ENCODE data around the gene ABTB2. TPM values are rescaled to one million over a fixed set of nuclear protein-coding genes. Genes with fewer than 3 reads are reported as not detected.

Gene ABTB2
- total RNA-seq, 2 experiments from 2014 or later = 0.06 to 0.09 TPM

- no peaks in the 10 kb centered on the region for H3K36me3 ChIP-seq (ENCODE audit: insufficient read depth, low read length)
- intact Hi-C loops (cut with micrococcal nuclease; ENCODE audit: unreplicated experiment) = no loop called here
- BruUV-seq (replicated peaks) = no TSS peak
- POLR2A ChIA-PET = interaction anchor here (1.9 kb wide), 1 partner anchor 9 kb away, joined by 4 read pairs; no protein-coding TSS in a partner anchor
- no peaks in the 10 kb centered on the region for H3K9me2 ChIP-seq (ENCODE audit: insufficient read depth, low read length)
- no peaks in the 10 kb centered on the region for H3K4me1 ChIP-seq (ENCODE audit: insufficient read depth, low read length, poor library complexity, severe bottlenecking)
- TF ChIP-seq CTCF (conservative IDR thresholded peaks at IDR 0.05; ENCODE audit: low read length) (no peak), EZH2phosphoT487 (IDR thresholded peaks at IDR 0.05; ENCODE audit: borderline replicate concordance, low read depth, low read length) (no peak)
- DNase-seq (ENCODE audit: low spot score) = no peak
- H2AFZ ChIP-seq (ENCODE audit: low read length) = no peak overlapping the region
- CTCF ChIA-PET (ENCODE audit: unreplicated experiment) = no interaction called here
- no peaks in the 10 kb centered on the region for H3K9me3 ChIP-seq (ENCODE audit: low read length)
- H3K79me2 ChIP-seq (ENCODE audit: insufficient read depth, low read depth, low read length) = no peaks in the 10 kb centered on the region
- H3K27ac ChIP-seq (ENCODE audit: low read depth, low read length, poor library complexity, severe bottlenecking) = no peak overlapping the region
- no peak overlapping the region for H3K4me2 ChIP-seq (ENCODE audit: low read length)
- H4K20me1 ChIP-seq (ENCODE audit: insufficient read depth, low read length) = no peaks in the 10 kb centered on the region
- H3K4me3 ChIP-seq (ENCODE audit: low read depth, low read length, poor library complexity, severe bottlenecking) = no peak overlapping the region
Measured at GRCh38 chr11:34302046-34302921, 55.5 kb downstream of the ABTB2 start.

- no peak for DNase-seq (ENCODE audit: low spot score)
- CTCF ChIA-PET (ENCODE audit: unreplicated experiment) = no interaction called here
Measured at GRCh38 chr11:34300926-34301295, 56.9 kb downstream of the ABTB2 start.

More at GRCh38 chr11:34300926-34301295, 56.9 kb downstream of the ABTB2 start:
- Histone ChIP-seq H4K20me1 (ENCODE audit: insufficient read depth, low read length) (no peaks in the 10 kb centered on the region), H3K4me1 (ENCODE audit: insufficient read depth, low read length, poor library complexity, severe bottlenecking) (no peaks in the 10 kb centered on the region), H3K4me3 (ENCODE audit: low read depth, low read length, poor library complexity, severe bottlenecking) (no peak overlapping the region), H3K27ac (ENCODE audit: low read depth, low read length, poor library complexity, severe bottlenecking) (no peak overlapping the region), H3K9me2 (ENCODE audit: insufficient read depth, low read length) (no peaks in the 10 kb centered on the region), H3K36me3 (ENCODE audit: insufficient read depth, low read length) (no peaks in the 10 kb centered on the region), H3K4me2 (ENCODE audit: low read length) (no peak overlapping the region), H3K9me3 (ENCODE audit: low read length) (no peaks in the 10 kb centered on the region), H2AFZ (ENCODE audit: low read length) (no peak overlapping the region), H3K79me2 (ENCODE audit: insufficient read depth, low read depth, low read length) (no peaks in the 10 kb centered on the region)
- TF ChIP-seq EZH2phosphoT487 (IDR thresholded peaks at IDR 0.05; ENCODE audit: borderline replicate concordance, low read depth, low read length) = no peak
- no peak for TF ChIP-seq CTCF (conservative IDR thresholded peaks at IDR 0.05; ENCODE audit: low read length)
- intact Hi-C loops (cut with micrococcal nuclease; ENCODE audit: unreplicated experiment) = no loop called here
- POLR2A ChIA-PET = interaction anchor here (0.6 to 1.9 kb wide), 3 partner anchors 10 to 90 kb away, joined by 3 to 5 read pairs (median 4); no protein-coding TSS in a partner anchor
- no TSS peak for BruUV-seq (replicated peaks)
